Measurements from ENCODE around the gene MEG3. TPM values are rescaled to one million over a fixed set of nuclear protein-coding genes. Genes with fewer than 3 reads are reported as not detected.
A peak's percentile ranks its signal among the peaks of the same experiment; 100 is the strongest.

MEG3 gene
- total and polyA plus RNA-seq, 9 of the 15 experiments (the other 6 are each of a cell fraction or from before 2014, with no cell fraction given) = 0.10 to 5.3 (median 1.0) TPM; not detected in 1

GRCh38 chr14:100788942-100789341 lies 37.0 kb upstream of the MEG3 start:
- peak; percentile 58 for ATAC-seq
- WGBS (ENCODE audit: insufficient coverage, low coverage, missing lambda C conversion rate) = 16% methylated on average over 3 of the region's 5 CpGs
- Histone ChIP-seq H3K9me3 (replicated peaks; ENCODE audit: control insufficient read depth, insufficient read depth, low read depth, low read length) (no peaks in the 10 kb centered on the region), H3K79me2 (ENCODE audit: control insufficient read depth, insufficient read depth, low read length) (no peaks in the 10 kb centered on the region), H3K9me1 (ENCODE audit: control insufficient read depth, insufficient read depth, low read length) (no peaks in the 10 kb centered on the region), H4K20me1 (replicated peaks; ENCODE audit: control insufficient read depth, insufficient read depth, low read length) (no peaks in the 10 kb centered on the region), H3K4me1 (replicated peaks in 1 of 2; ENCODE audit: control insufficient read depth in 2 of 2, insufficient read depth in 2 of 2, low read length in 2 of 2) (peaks cover 39 to 42% of the 10 kb centered on the region in 2 experiments), H3K36me3 (ENCODE audit: control insufficient read depth, insufficient read depth, low read length) (no peaks in the 10 kb centered on the region), H3K4me2 (ENCODE audit: insufficient read depth, low read length) (peak overlapping the region; percentile 6; the same call in 1 of the 2 replicates), H3K9ac (ENCODE audit: insufficient read depth in 1 of 2, low read depth in 2 of 2, low read length in 2 of 2) (peak overlapping the region in 1 of 2 experiments; percentile 86; a peak in 1 of 4 replicates), H3K4me3 (no peak overlapping the region), H3K27ac (ENCODE audit: extremely low read depth, low read depth, low read length) (peak overlapping the region; percentile 48; the same call in 2 of the 3 replicates), H2AFZ (ENCODE audit: low read depth, low read length) (peak overlapping the region; percentile 77), H3K27me3 (ENCODE audit: control insufficient read depth in 2 of 2, insufficient read depth in 2 of 2, low read length in 2 of 2) (no peaks in the 10 kb centered on the region)
- intact Hi-C loops (cut with micrococcal nuclease) = no loop called here
- peak; percentile 39 to 48 (median 41) for DNase-seq (ENCODE audit: extremely low read depth in 1 of 4, low spot score in 3 of 4)
- no peak for FAIRE-seq
- no TSS peak for BruUV-seq (replicated peaks)
- ChIA-PET POLR2A (no interaction called here), CTCF (ENCODE audit: low intra/inter-chr PET ratio) (no interaction called here)
- in situ Hi-C loops (cut with MboI) = no loop called here
- TF ChIP-seq TBL1XR1 (IDR thresholded peaks at IDR 0.05; ENCODE audit: low read length in 2 of 2) (no peak), SLC30A9 (CRISPR knock-in tag; IDR thresholded peaks at IDR 0.05) (no peak), THRAP3 (IDR thresholded peaks at IDR 0.05; ENCODE audit: borderline replicate concordance) (no peak), EHMT2 (IDR thresholded peaks at IDR 0.05) (no peak), TAF7 (tag; IDR thresholded peaks at IDR 0.05) (no peak), HMG20B (CRISPR knock-in tag; IDR thresholded peaks at IDR 0.05) (no peak), POLR2H (tag; IDR thresholded peaks at IDR 0.05; ENCODE audit: low read depth) (no peak), KAT7 (CRISPR knock-in tag; IDR thresholded peaks at IDR 0.05; ENCODE audit: borderline replicate concordance) (no peak), ZFP1 (CRISPR knock-in tag; IDR thresholded peaks at IDR 0.05) (no peak), GATAD2B (IDR thresholded peaks at IDR 0.05; ENCODE audit: borderline replicate concordance) (no peak), CTBP1 (IDR thresholded peaks at IDR 0.05; ENCODE audit: borderline replicate concordance) (peak; percentile 55; the same call in 1 of the 2 replicates), ZNF589 (CRISPR knock-in tag; IDR thresholded peaks at IDR 0.05; ENCODE audit: low read depth) (no peak), CXXC5 (CRISPR knock-in tag; IDR thresholded peaks at IDR 0.05) (no peak; the same call in 1 of the 2 replicates), ZNF655 (CRISPR knock-in tag; IDR thresholded peaks at IDR 0.05) (no peak), TEAD4 (IDR thresholded peaks at IDR 0.05; ENCODE audit: low read length) (no peak), TEAD4 (CRISPR knock-in tag; IDR thresholded peaks at IDR 0.05; ENCODE audit: borderline replicate concordance) (no peak), USF1 (CRISPR knock-in tag; IDR thresholded peaks at IDR 0.05) (no peak)
- TF ChIP-seq, protein P1, sequence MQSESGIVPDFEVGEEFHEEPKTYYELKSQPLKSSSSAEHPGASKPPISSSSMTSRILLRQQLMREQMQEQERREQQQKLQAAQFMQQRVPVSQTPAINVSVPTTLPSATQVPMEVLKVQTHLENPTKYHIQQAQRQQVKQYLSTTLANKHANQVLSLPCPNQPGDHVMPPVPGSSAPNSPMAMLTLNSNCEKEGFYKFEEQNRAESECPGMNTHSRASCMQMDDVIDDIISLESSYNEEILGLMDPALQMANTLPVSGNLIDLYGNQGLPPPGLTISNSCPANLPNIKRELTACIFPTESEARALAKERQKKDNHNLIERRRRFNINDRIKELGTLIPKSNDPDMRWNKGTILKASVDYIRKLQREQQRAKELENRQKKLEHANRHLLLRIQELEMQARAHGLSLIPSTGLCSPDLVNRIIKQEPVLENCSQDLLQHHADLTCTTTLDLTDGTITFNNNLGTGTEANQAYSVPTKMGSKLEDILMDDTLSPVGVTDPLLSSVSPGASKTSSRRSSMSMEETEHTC (IDR thresholded peaks at IDR 0.05) = no peak

Data from K562 (cell line).